ENCODE results near the gene RBMS1. TPM values are rescaled to one million over a fixed set of nuclear protein-coding genes. Genes with fewer than 3 reads are reported as not detected.

The RBMS1 gene
- total RNA-seq, 1 experiment from 2014 or later, result 61.9 TPM

GRCh38 chr2:160295519-160296207 is 197.9 kb downstream of the RBMS1 start:
- intact Hi-C loops (cut with micrococcal nuclease; ENCODE audit: unreplicated experiment), result no loop called here
- no peaks in the 10 kb centered on the region for H3K27me3 Mint-ChIP-seq (ENCODE audit: unreplicated experiment)
- BruUV-seq (replicated peaks), result no TSS peak
- no peak overlapping the region for H3K4me3 Mint-ChIP-seq (ENCODE audit: low read depth, unreplicated experiment)
- H3K36me3 Mint-ChIP-seq (ENCODE audit: insufficient read depth, unreplicated experiment), result peaks cover 16% of the 10 kb centered on the region
- TF ChIP-seq CTCF (IDR thresholded peaks at IDR 0.05; ENCODE audit: unreplicated experiment), result no peak
- no peak for DNase-seq
- H3K9me3 Mint-ChIP-seq (ENCODE audit: low read depth, unreplicated experiment), result no peaks in the 10 kb centered on the region
- H3K27ac Mint-ChIP-seq (ENCODE audit: unreplicated experiment), result no peak overlapping the region
- CTCF ChIA-PET, result interaction anchor here (0.7 to 0.9 kb wide), 2 partner anchors 20 to 124 kb away, joined by 3 read pairs; no protein-coding TSS in a partner anchor
- H3K4me1 Mint-ChIP-seq (ENCODE audit: low read depth, unreplicated experiment), result peaks cover 17% of the 10 kb centered on the region

GRCh38 chr2:160294889-160295288 is 198.7 kb downstream of the RBMS1 start:
- Mint-ChIP-seq H3K27ac (ENCODE audit: unreplicated experiment) (no peak overlapping the region), H3K4me3 (ENCODE audit: low read depth, unreplicated experiment) (no peak overlapping the region), H3K27me3 (ENCODE audit: unreplicated experiment) (no peaks in the 10 kb centered on the region), H3K36me3 (ENCODE audit: insufficient read depth, unreplicated experiment) (peaks cover 16% of the 10 kb centered on the region), H3K9me3 (ENCODE audit: low read depth, unreplicated experiment) (no peaks in the 10 kb centered on the region), H3K4me1 (ENCODE audit: low read depth, unreplicated experiment) (peaks cover 20% of the 10 kb centered on the region)
- DNase-seq, result no peak
- no TSS peak for BruUV-seq (replicated peaks)
- TF ChIP-seq CTCF (IDR thresholded peaks at IDR 0.05; ENCODE audit: unreplicated experiment), result no peak
- intact Hi-C loops (cut with micrococcal nuclease; ENCODE audit: unreplicated experiment), result no loop called here
- CTCF ChIA-PET, result interaction anchor here (0.7 to 0.9 kb wide), 2 partner anchors 19 to 125 kb away, joined by 3 read pairs; no protein-coding TSS in a partner anchor

GRCh38 chr2:160294339-160294803 is 199.2 kb downstream of the RBMS1 start:
- intact Hi-C loops (cut with micrococcal nuclease; ENCODE audit: unreplicated experiment), result no loop called here
- no peak for TF ChIP-seq CTCF (IDR thresholded peaks at IDR 0.05; ENCODE audit: unreplicated experiment)
- Mint-ChIP-seq H3K27me3 (ENCODE audit: unreplicated experiment) (no peaks in the 10 kb centered on the region), H3K36me3 (ENCODE audit: insufficient read depth, unreplicated experiment) (peaks cover 15% of the 10 kb centered on the region), H3K4me3 (ENCODE audit: low read depth, unreplicated experiment) (no peak overlapping the region), H3K4me1 (ENCODE audit: low read depth, unreplicated experiment) (peaks cover 20% of the 10 kb centered on the region), H3K27ac (ENCODE audit: unreplicated experiment) (no peak overlapping the region), H3K9me3 (ENCODE audit: low read depth, unreplicated experiment) (no peaks in the 10 kb centered on the region)
- CTCF ChIA-PET, result no interaction called here
- no peak for DNase-seq
- no TSS peak for BruUV-seq (replicated peaks)

GRCh38 chr2:160293391-160294091 is 200.1 kb downstream of the RBMS1 start:
- Mint-ChIP-seq H3K4me1 (ENCODE audit: low read depth, unreplicated experiment) (peaks cover 20% of the 10 kb centered on the region), H3K4me3 (ENCODE audit: low read depth, unreplicated experiment) (no peak overlapping the region), H3K9me3 (ENCODE audit: low read depth, unreplicated experiment) (no peaks in the 10 kb centered on the region), H3K27ac (ENCODE audit: unreplicated experiment) (no peak overlapping the region), H3K36me3 (ENCODE audit: insufficient read depth, unreplicated experiment) (peaks cover 19% of the 10 kb centered on the region), H3K27me3 (ENCODE audit: unreplicated experiment) (no peaks in the 10 kb centered on the region)
- no TSS peak for BruUV-seq (replicated peaks)
- DNase-seq, result no peak
- CTCF ChIA-PET, result no interaction called here
- no peak for TF ChIP-seq CTCF (IDR thresholded peaks at IDR 0.05; ENCODE audit: unreplicated experiment)
- intact Hi-C loops (cut with micrococcal nuclease; ENCODE audit: unreplicated experiment), result no loop called here

Data from Calu3 (cell line).